HG02943 (cell line): ENCODE data around the gene C17orf67.

Experiments used
- ATAC-seq: cut with Tn5 transposase; IDR thresholded peaks from one replicate; pipeline ENCODE4 v1.9.1; 2021; ENCODE audit warnings: mild to moderate bottlenecking, low read depth, moderate library complexity; ENCODE audit not compliant: unreplicated experiment

C17orf67 gene

DNA sequence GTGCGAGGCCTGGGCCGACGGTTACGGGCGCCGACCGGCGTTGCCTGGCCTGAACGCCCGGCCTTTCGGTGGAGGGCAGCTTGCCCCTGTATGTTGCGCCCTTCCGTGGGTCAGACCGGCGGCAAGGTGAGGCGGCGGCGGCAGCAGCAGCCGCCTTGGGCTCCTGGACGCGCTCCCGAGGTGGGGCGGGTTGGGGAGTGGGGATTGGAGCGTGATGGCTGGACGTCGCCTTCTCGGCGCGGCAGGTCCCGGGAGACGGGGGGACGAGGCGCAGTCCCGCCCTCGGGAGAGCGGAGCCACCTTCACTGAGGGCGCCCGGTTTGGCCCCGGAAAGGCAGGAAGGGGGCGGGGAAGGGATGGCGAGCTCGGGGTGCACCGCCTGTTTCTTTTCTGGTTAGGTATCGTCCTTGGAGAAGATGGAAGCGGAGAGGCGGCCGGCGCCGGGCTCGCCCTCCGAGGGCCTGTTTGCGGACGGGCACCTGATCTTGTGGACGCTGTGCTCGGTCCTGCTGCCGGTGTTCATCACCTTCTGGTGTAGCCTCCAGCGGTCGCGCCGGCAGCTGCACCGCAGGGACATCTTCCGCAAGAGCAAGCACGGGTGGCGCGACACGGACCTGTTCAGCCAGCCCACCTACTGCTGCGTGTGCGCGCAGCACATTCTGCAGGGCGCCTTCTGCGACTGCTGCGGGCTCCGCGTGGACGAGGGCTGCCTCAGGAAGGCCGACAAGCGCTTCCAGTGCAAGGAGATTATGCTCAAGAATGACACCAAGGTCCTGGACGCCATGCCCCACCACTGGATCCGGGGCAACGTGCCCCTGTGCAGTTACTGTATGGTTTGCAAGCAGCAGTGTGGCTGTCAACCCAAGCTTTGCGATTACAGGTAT, 902 bp upstream of the C17orf67 start:
- peak; percentile 32 for ATAC-seq

- ATAC-seq, result peak; percentile 44
These were observed 487 bp downstream of the C17orf67 start for GRCh38 chr17:56833057-56833808.

- ATAC-seq, result no peak
These were observed 1.3 kb downstream of the C17orf67 start for GRCh38 chr17:56832446-56832845.

DNA sequence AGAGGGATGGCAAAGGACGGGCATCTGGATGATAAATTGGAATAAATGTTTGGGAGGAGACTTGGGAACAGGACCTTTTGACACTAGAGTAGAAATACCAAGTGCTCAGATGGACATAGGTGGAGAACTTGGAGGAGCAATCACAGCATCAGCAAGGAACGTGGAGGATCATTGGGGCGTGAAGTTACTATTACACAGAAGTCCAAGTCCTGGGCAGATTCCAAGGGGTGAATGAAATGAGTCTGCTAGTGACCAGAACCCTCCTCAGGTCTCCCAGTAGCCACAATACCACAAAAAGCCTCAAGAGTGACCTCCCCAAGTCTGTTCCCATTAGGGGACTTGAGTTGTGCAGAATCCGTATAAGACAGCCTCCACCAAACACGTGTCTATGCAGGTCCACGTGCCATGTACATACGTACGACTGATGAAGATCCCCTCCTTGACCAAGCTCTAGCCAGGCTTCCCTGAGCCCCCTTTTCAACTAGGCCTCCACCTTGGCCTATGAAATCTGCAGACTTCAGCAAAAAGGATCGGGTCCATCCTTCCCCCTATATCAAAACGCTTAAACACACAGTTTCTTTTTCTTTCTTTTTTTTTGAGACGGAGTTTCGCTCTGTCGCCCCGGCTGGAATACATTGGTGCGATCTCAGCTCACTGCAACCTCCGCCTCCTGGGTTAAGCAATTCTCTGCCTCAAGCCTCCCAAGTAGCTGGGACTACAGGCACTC, 2.2 kb downstream of the C17orf67 start:
- no peak for ATAC-seq

DNA sequence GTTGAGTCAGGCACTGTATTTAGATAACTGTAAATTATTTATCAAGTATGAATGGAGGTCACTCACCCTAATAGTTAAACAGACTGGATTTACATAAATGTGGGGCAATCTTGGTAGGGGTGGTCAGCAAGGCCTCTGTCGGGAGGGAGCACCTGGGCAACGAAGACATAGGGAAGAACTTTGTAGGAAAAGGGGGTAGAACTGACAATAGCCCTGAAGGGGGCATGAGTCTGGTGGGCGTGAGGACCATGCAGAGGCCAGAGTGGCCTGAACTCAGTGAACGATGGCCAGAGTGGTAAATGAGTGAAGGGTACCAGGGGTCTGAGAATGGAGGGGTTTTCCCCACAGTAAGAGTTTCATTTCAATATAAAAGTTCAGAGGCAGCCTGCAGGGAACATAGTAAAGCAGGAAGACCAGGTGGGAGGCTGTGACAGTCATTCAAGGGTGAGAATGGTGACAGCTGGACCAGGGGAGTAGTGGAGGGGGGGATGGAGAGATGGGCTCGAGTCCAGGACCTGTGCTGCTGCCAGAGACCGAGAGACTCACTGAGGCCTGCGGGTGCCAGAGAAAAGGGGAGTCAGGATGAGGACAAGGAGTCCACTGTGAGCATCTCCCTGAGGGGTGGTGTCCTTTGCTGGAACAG, 2.9 kb downstream of the C17orf67 start:
- no peak for ATAC-seq

DNA sequence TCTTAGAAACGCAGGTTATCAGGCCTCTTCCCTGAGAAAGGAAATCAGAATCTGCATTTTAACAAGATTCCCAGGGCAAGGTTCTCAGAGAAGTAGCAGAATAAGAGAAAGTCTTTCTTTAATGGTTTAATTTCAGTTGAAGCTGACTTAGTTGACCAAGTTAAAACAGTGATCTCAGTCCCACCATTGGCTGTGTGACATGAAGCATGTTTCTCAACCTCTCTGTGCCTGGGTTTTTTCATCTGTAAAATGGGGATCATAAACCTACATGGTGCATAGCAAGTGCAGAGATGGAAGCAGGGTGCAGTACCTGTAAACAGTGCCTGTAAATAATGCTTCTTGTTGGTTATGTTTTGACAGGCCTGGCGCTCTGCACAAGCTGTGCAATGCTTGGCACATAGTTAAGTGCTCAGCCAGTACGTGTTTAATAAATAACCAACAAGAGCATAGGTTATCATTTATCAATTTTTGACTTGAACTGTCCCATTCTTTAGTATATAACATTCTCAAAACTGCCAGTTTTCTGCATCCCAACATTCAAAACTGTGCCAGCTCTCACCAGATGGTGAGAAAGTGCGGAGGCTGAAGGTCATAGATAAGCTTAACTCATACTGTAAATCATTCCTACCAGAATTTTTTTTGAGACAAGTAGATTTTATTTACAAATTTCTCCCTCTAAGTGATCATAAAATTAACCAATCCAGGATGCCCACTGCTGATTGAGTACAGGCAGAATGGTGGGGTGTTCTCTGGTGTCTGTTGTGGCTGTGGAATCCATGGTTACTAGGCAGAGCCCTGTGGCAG, 6.9 kb downstream of the C17orf67 start:
- ATAC-seq, result no peak

DNA sequence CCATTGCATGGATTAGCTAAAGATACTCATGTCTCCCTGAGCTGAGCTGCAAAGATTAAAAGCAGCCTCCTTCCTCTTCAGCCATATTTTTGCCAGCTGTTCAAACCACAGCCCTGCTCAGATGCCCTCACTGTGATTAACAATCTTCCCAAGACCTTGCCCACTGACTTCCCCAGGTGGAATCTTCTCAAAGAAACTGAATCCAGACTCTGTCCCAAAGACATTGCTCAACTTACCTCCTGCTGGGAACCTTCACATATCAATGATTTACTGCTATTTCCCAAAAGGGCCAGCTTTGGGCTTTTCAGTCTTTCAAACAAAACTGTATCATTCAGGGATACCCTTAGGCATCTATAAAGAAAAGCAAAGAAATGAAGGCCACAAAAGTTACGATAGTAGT, 9.2 kb downstream of the C17orf67 start:
- no peak for ATAC-seq

- ATAC-seq, result no peak
These were observed 9.9 kb downstream of the C17orf67 start for GRCh38 chr17:56823848-56824247.

DNA sequence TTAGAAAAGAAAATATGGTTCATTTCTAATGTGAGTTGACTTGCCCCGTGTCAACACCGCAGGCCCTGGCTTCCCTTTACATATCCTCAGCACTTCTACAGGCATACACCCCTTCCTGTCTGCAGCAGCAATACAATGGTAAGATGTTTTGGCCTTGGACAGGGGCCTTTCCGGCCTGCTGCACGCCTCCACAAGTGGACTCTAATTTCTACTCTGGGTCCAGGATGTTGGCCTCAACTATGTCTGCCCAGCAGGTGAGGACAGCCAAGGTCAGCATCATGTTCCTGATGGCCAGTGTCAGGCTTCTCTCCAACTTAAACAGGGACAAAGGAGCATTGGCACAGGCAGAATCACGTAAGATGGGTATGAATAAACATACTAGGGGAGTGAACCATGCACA, 11.0 kb downstream of the C17orf67 start:
- no peak for ATAC-seq

DNA sequence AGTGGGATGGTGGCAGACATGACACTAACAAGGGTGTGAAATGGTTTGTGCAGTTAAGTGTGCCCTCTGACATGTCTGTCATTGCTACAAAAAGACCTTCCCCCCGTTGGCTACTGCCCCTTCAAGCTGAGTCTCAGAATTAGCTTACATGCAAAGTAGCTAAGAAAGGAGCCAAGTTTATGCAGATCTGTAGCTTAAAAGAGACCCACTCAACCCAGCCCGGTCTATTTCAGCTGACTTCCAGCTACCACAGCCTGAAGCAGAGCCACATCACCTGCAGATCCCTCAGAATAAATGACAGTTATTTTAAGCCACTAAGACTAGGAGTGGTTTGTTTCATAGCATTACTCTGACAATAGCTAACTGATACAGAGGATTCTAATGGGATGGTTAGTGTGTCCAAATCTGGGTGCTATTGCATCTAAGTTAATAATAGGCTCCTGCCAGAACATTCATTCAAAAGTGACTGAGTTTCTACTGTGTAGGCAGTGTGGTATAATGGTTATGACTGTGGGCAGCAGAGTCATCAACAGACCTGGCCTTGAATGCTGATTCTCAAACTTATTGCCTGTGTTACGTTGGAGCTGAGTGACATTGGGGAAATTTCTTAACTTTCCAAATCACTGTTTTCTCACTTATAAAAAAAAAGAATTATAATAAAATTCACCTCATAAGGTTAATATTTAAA, 11.7 kb downstream of the C17orf67 start:
- ATAC-seq, result no peak

DNA sequence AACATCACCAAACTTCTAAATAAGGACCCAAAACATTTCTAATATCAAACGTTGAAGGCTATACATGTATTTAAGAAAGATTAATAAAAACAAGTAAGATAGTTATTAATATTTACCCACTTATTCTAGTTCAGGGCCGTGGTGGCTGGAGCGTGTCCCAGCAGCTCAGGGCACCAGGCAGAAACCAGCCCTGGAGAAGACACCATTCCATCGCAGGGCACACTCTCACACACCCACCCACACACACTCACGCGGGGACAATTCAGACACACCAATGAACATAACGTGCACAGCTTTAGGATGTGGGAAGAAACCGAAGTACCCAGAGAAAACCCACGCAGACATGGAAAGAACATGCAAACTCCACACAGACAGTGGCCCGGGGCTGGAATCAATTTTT, 13.5 kb downstream of the C17orf67 start:
- no peak for ATAC-seq

GRCh38 chr17:56819431-56820145, 14.1 kb downstream of the C17orf67 start:
- peak; percentile 67 for ATAC-seq

- no peak for ATAC-seq
These were observed 14.7 kb downstream of the C17orf67 start for GRCh38 chr17:56819030-56819429.

GRCh38 chr17:56817066-56817465, 16.7 kb downstream of the C17orf67 start:
- ATAC-seq, result no peak

- ATAC-seq, result no peak
These were observed 18.0 kb downstream of the C17orf67 start for GRCh38 chr17:56815711-56816110.

GRCh38 chr17:56812901-56813388, 20.8 kb downstream of the C17orf67 start:
- ATAC-seq, result no peak

DNA sequence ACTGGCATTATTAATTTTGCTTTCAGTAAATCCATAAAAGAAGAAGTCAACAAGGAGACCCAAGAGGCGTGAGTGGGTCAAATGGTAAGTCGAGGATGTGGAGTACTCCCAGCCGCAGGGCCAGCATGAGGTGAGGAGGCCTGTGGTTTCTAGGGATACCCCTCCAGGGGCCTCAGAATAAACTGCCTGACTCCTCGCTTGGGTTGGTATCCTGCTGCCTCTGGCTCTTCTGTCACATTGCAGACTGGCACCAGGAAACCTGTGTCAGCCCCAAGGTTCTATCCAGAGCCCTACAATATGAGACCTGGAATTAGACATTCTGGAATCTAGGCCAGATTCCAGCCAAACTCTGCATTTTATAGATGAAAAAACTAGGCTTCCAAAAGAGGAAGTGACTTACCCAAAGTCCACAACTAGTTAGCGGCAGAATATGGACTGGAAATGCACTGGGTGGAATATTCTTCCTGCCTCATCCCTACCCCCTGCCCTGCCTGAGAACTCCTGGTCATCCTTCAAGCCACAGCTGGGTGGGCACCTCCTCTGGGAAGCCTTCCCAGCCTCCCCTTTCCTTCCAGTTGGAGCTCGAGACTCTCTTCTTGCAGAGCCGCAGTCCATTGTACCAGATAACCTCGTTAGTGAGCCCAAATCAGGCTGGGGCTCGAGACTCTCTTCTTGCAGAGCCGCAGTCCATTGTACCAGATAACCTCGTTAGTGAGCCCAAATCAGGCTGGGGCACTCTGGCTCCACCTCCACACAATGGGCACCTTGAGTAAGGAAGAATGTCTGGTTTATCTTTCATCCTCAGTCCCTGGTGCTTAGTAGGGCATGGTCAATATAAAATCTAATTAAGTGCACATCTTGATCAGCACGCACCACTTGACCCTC, 22.6 kb downstream of the C17orf67 start:
- no peak for ATAC-seq
